HepG2 (cell line): ENCODE data around the gene CD4. TPM values are rescaled to one million over a fixed set of nuclear protein-coding genes. Genes with fewer than 3 reads are reported as not detected.

Experiments used
- ATAC-seq: fragments of 200-7000 bp; cut with Tn5 transposase; 3 replicates; pipeline ENCODE4 v1.9.1; 2020; ENCODE audit warnings: mild to moderate bottlenecking, moderate library complexity
- BruUV-seq: library from RNA; stranded (reverse); fragments of 400-500 nt; replicated peaks from 2 replicates; lab custom pipeline; 2021; lab: Mats Ljungman, UMichigan
- CTCF ChIA-PET: fragments of 300-600 bp; formaldehyde crosslinking; extraction: SDS; loops from one replicate; lab custom pipeline; 2021; ENCODE audit warnings: low total read pairs, inconsistent platforms, low intra/inter-chr PET ratio; lab: Yijun Ruan, JAX
- POLR2A ChIA-PET: fragments of 350-600 bp; sonication (Branson Sonifier 250); formaldehyde crosslinking; loops from one replicate; lab custom pipeline; 2020; ENCODE audit warnings: antibody characterized with exemption, inconsistent platforms; lab: Yijun Ruan, JAX
- DNase-seq: peaks from one replicate; pipeline ENCODE4 v3.0.0-alpha.2; 2015; ENCODE audit warnings: low spot score
- FAIRE-seq: peaks from 3 replicates; lab custom pipeline; 2011; peaks lifted over from hg19 to GRCh38; lab: Jason Lieb, UNC
- H2AFZ ChIP-seq: one replicate; pipeline ENCODE4 v1.6.1; 2011; ENCODE audit warnings: low read length, inconsistent platforms
- H3K27ac ChIP-seq: fragments of 300-600 bp; 3 replicates; pipeline ENCODE4 v1.8.0; 2011; ENCODE audit warnings: mixed run types, mild to moderate bottlenecking, mixed read lengths, low read length, inconsistent platforms; ENCODE audit not compliant: insufficient read depth; ENCODE audit errors: extremely low read length
- H3K27me3 ChIP-seq, 2 experiments: fragments of 200-600 bp in 1 of 2; 2 replicates in 1 of 2; 3 replicates in 1 of 2; pipeline versions ENCODE4 v1.6.0 to v1.8.0; 2011; ENCODE audit warnings: low read length in 2 of 2, mild to moderate bottlenecking in 2 of 2, moderate library complexity in 2 of 2, inconsistent platforms in 1 of 2; ENCODE audit not compliant: insufficient read depth in 2 of 2, control insufficient read depth in 1 of 2
- H3K36me3 ChIP-seq, 2 experiments: fragments of 200-600 bp in 1 of 2; replicated peaks in 1 of 2; 2 replicates in 1 of 2; 3 replicates in 1 of 2; pipeline versions ENCODE4 v1.5.1 to v1.8.0; 2011; ENCODE audit warnings: low read length in 2 of 2, inconsistent platforms in 1 of 2; ENCODE audit not compliant: insufficient read depth in 2 of 2, control insufficient read depth in 1 of 2
- H3K4me1 ChIP-seq: 2 replicates; pipeline ENCODE4 v1.5.1; 2012; ENCODE audit warnings: low read length, inconsistent platforms; ENCODE audit not compliant: insufficient read depth
- H3K4me2 ChIP-seq: 2 replicates; pipeline ENCODE4 v1.6.0; 2011; ENCODE audit warnings: low read depth, low read length, inconsistent platforms
- H3K4me3 ChIP-seq, 3 experiments: fragments of 200-600 bp in 1 of 3; sonication (generic), shearing (Covaris generic) in 1 of 3; replicated peaks in 1 of 3; 2 replicates each; pipeline ENCODE4 v1.5.1; 2011 to 2016; ENCODE audit warnings: low read length in 3 of 3, inconsistent platforms in 2 of 3, low read depth in 2 of 3, mild to moderate bottlenecking in 2 of 3, control low read depth in 1 of 3, mixed read lengths in 1 of 3; ENCODE audit not compliant: insufficient read depth in 1 of 3
- H3K79me2 ChIP-seq: one replicate; pipeline ENCODE4 v1.6.1; 2011; ENCODE audit warnings: low read length, inconsistent platforms; ENCODE audit not compliant: insufficient read depth
- H3K9ac ChIP-seq: 2 replicates; pipeline ENCODE4 v1.6.0; 2011; ENCODE audit warnings: mild to moderate bottlenecking, low read depth, low read length, inconsistent platforms; ENCODE audit not compliant: insufficient read depth
- H3K9me3 ChIP-seq: 2 replicates; pipeline ENCODE4 v1.5.1; 2012; ENCODE audit warnings: mild to moderate bottlenecking, low read length
- H4K20me1 ChIP-seq: 2 replicates; pipeline ENCODE4 v1.6.0; 2011; ENCODE audit warnings: inconsistent platforms, mild to moderate bottlenecking, low read length, moderate library complexity; ENCODE audit not compliant: insufficient read depth
- SOX13 ChIP-seq, 3 experiments: fragments of 450-650 bp in 1 of 3; sonication (generic) in 1 of 3; formaldehyde crosslinking in 1 of 3; IDR thresholded peaks in 2 of 3; conservative IDR thresholded peaks in 1 of 3; 2 replicates each; pipeline versions ENCODE4 v1.5.0 to v1.6.1; 2016 to 2020; ENCODE audit warnings: antibody characterized with exemption in 1 of 3, mild to moderate bottlenecking in 1 of 3, missing compliant biosample characterization in 1 of 3, missing genetic modification reagents in 1 of 3, moderate library complexity in 1 of 3
- UBTF ChIP-seq: sonication (generic); formaldehyde crosslinking; IDR thresholded peaks from 2 replicates; pipeline ENCODE4 v1.4.0; 2020; ENCODE audit warnings: mild to moderate bottlenecking, missing genetic modification reagents
- ZBTB4 ChIP-seq: sonication (generic); formaldehyde crosslinking; IDR thresholded peaks from 2 replicates; pipeline ENCODE4 v1.4.0; 2020; ENCODE audit warnings: missing genetic modification reagents, mild to moderate bottlenecking, borderline replicate concordance
- ZNF546 ChIP-seq: sonication (generic); formaldehyde crosslinking; conservative IDR thresholded peaks from 2 replicates; pipeline ENCODE4 v1.8.1; 2023; ENCODE audit warnings: mild to moderate bottlenecking, missing genetic modification reagents
- WGBS: methylation state at CpG from one replicate; pipeline ENCODE4 v1.1.6; 2017; ENCODE audit warnings: low lambda C conversion rate; 5-methylcytosine and 5-hydroxymethylcytosine counted together
- in situ Hi-C: cut with HindIII; loops from 2 replicates; pipeline ENCODE4 v1.10.0; 2017; ENCODE audit warnings: low pct_unique_long_range_greater_than_20kb; ENCODE audit not compliant: extremely low pct_ligation_motif_present
- intact Hi-C: fragments of 100-400 bp; cut with micrococcal nuclease; formaldehyde crosslinking; loops from one replicate; pipeline ENCODE4 v1.10.0; 2022; ENCODE audit not compliant: unreplicated experiment
- polyA plus RNA-seq, 8 experiments: library from polyadenylated mRNA; depleted of rRNA in 3 of 8; stranded (reverse) in 7 of 8; unstranded in 1 of 8; fragments of >200 nt; fragmentation: Illumina TruSeq in 4 of 8; extraction: Trizol in 4 of 8; gene quantifications; 2 replicates each; pipeline versions ENCODE4 v1.2.1 to v1.2.3, GENCODE V29; 2011 to 2016; ENCODE audit warnings: low read depth in 4 of 8, missing spikeins in 1 of 8, mixed read lengths in 1 of 8; ENCODE audit not compliant: insufficient read depth in 1 of 8
- total RNA-seq, 5 experiments: library from RNA; depleted of rRNA; stranded (reverse); fragments of >200 nt; fragmentation: Illumina TruSeq; extraction: Trizol; gene quantifications; 2 replicates each; pipeline ENCODE4 v1.2.3, GENCODE V29; 2016; ENCODE audit warnings: low read depth in 1 of 5

CD4 gene
- total and polyA plus RNA-seq, 2 of the 13 experiments (the other 11 are each of a cell fraction or from before 2014, with no cell fraction given): 0.07 to 0.95 TPM

GRCh38 chr12:6751767-6752166, 37.6 kb upstream of the CD4 start:
- Histone ChIP-seq H3K9ac (peak overlapping the region; percentile 96), H3K9me3 (no peaks in the 10 kb centered on the region), H3K27ac (peak overlapping the region; percentile 96), H2AFZ (no peak overlapping the region), H3K4me3 (peak overlapping the region; percentile 73 to 99 (median 97); a peak in 5 of 6 replicates), H3K4me2 (peak overlapping the region; percentile 98), H3K79me2 (peaks cover 21% of the 10 kb centered on the region), H3K4me1 (peaks cover 28% of the 10 kb centered on the region), H3K27me3 (no peaks in the 10 kb centered on the region), H3K36me3 (peaks cover 31 to 47% of the 10 kb centered on the region in 2 experiments), H4K20me1 (0 out of 2 replicates have a peak, but pooled peaks cover 6% of the 10 kb centered on the region)
- FAIRE-seq: no peak
- no TSS peak for BruUV-seq
- DNase-seq: no peak
- intact Hi-C loops: loop anchor here (2.0 kb wide), 2 partner anchors 17 to 63 kb away; partner anchors contain the start of gene ZNF384
- POLR2A ChIA-PET: interaction anchor here (1.1 to 3.8 kb wide), 12 partner anchors 17 to 138 kb away, joined by 3 to 162 read pairs (median 18); partner anchors contain the start of genes CD4, CDCA3, COPS7A and GPR162
- 98% methylated on average over 7 of the region's 7 CpGs for WGBS
- no peak for TF ChIP-seq ZNF546
- 0 out of 2 replicates have a peak, but pooled peaks have one; percentile 32 for TF ChIP-seq ZBTB4
- no peak for TF ChIP-seq SOX13 (IDR thresholded peaks at IDR 0.05)
- TF ChIP-seq SOX13 (CRISPR knock-in tag; conservative IDR thresholded peaks at IDR 0.05 in 1 of 2, IDR thresholded peaks at IDR 0.05 in 1 of 2): no peak
- 0 out of 2 replicates have a peak, but pooled peaks have one; percentile 25 for TF ChIP-seq UBTF (CRISPR knock-in tag)
- in situ Hi-C loops: loop anchor here (5.0 kb wide), 1 partner anchor 76 kb away; the partner anchor contains the start of gene P3H3
- CTCF ChIA-PET: interaction anchor here (3.5 to 4.4 kb wide), 2 partner anchors 27 to 74 kb away, joined by 34 to 54 read pairs; no protein-coding TSS in a partner anchor
- ATAC-seq: no peak
